Ammon's horn (tissue), 1 donor: Measurements from ENCODE around the gene LCN12.
"Not testable (repeated sequence)": the region's sequence is repeated elsewhere in the genome, so short reads cannot be mapped to it uniquely, and the experiment has no call there.

Source experiments
- DNase-seq: peaks from one replicate; pipeline ENCODE4 v3.0.0-alpha.2; 2016; ENCODE audit warnings: low spot score

Gene LCN12

DNA sequence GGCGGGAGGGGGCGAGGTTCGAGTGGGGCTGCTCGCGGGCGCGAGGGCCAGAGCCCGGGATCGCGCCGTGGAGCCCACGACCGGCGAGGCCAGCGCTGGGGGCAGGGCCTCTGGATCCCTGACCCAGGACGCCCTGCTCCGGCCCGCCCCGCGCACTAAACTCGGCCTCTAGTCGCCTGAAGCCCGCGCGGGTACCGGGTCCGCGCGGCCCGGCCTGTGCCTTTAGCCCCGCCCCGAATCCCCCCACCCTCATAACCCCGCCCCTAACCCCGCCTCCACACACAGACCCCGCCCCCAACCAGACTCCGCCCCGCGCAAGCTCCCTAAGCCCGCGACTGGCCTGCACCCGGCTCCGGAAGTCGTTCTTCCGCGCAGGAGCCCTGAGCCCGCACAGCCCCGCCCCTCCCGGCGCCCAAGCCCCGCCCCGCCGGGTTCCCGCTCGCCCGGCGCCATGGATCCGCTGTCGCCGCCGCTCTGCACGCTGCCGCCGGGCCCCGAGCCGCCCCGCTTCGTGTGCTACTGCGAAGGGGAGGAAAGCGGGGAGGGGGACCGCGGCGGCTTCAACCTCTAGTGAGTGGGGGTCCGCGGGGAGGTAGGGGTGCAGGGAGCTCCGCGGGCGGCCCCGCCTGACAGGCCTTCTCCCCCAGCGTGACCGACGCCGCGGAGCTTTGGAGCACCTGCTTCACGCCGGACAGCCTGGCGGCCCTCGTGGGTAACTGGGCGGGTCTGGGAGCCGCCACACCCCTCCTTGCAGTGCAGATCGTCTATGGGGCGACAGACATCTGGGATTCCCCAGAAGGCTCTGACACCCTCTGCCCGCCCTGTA, 40.1 kb downstream of the LCN12 start, which contains the start of gene PAXX:
PAXX (plus strand) TSS at position 430 of the 826 bp plus-strand sequence; CDS start at position 452, 22 bp downstream.
- DNase-seq: peak; percentile 92

- DNase-seq: no peak
Observed at GRCh38 chr9:136992819-136993369, 40.8 kb downstream of the LCN12 start.

GRCh38 chr9:136994180-136994887, 42.3 kb downstream of the LCN12 start:
- no peak for DNase-seq

GRCh38 chr9:136994888-136995230, 42.8 kb downstream of the LCN12 start:
- DNase-seq: no peak

DNA sequence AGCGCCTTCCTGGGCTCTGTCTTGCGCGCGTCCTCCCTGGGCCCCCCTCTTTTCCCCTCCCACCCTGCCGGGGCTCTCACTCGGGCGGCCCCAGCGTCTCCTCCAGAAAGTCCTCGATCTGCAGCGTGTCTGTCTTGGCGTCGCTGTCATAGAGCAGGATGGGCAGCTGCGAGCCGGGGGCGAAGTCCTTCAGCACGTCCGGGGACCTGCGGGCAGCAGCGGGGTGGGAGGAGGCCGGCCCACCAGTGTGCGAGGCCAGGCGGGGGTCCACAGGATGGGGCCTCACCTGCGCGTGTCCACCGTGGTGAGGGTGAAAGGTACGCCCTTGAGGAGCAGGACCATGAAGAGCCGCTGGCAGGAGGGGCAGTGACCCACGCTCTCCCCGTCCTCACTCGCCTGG, 43.3 kb downstream of the LCN12 start:
- no peak for DNase-seq

GRCh38 chr9:136995772-136996311, 43.8 kb downstream of the LCN12 start:
- DNase-seq: no peak

GRCh38 chr9:136996361-136997292, 44.6 kb downstream of the LCN12 start, which contains the start of gene CLIC3:
Gene CLIC3 (minus strand): TSS chr9:136996568. CDS start chr9:136996543, 25 bp downstream.
- no peak for DNase-seq

DNA sequence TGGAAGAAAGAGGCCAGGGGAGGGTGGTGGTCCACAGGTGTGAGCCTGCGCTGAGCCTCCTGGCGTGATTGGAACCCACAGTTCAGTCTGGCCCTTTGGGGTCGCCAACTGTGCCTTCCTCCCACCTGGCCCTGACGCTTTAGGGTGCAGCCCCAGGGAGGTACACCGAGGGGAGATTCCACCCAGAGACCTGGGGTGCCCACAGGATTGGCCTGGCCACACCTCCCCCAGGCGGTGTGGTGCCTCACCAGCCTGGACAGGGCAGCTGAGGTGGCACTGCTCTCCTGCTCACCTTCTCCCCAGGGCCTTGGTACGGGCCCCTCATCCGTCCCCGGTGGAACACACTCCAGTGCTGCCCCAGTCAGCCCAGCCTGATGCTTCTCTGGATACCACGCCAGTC, 45.3 kb downstream of the LCN12 start:
- no peak for DNase-seq

DNA sequence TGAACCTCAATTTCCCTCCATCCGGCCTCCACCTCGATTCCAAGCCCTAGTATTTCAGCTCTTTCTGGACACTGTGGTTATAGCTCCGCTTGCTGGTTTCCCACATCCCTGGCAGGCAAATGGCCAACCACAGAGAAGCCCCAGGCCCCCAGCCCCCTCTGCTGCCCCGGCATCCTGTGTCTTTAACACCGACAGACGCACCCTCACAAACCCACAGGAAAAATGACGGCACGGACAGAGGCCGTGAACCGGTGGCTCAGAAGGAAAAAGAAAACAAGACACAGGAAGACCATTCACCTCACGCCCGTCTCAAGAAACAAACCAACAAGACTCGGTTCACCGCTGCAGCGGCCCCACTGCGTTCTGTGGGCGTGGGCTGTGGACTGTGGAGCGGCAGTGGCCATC, 45.8 kb downstream of the LCN12 start:
- no peak for DNase-seq

GRCh38 chr9:137000177-137000930, 48.3 kb downstream of the LCN12 start:
- no peak for DNase-seq

- DNase-seq: no peak
Observed at GRCh38 chr9:137001857-137002645, 50.0 kb downstream of the LCN12 start.

GRCh38 chr9:137002646-137003041, 50.6 kb downstream of the LCN12 start:
- DNase-seq: no peak

- not testable (repeated sequence) for DNase-seq
Observed at GRCh38 chr9:137004285-137004684, 52.2 kb downstream of the LCN12 start.
